NCI-H526 treated with DMSO at 0.1 percent for 48 hours (cell line): ENCODE data around the gene CCL17.
"Not testable (repeated sequence)": the region's sequence is repeated elsewhere in the genome, so short reads cannot be mapped to it uniquely, and the experiment has no call there.

Source experiments
- DNase-seq: peaks from one replicate; lab custom pipeline; 2025; lab: John Stamatoyannopoulos, UW

The CCL17 gene

GRCh38 chr16:57396786-57397185 is 7.8 kb upstream of the CCL17 start:
- no peak for DNase-seq

DNA sequence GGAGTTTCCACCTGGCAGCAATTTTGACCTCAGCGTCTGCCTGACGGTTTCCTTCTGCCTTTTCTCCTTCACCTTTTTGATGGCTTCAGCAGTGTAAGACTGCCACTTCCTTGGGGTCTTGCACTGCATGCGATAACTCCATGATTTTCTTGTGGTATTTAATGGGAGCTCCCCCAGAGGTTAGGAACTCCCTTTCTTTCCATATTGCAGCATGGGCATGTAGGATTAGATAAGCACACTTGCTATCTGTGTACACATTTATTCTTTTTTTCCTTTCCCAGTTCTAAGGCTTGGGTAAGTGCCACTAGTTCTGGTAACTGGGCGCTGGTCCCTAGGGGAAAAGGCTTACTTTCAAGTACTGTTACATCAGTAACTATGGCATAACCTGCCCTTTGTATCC is 7.1 kb upstream of the CCL17 start:
- not testable (repeated sequence) for DNase-seq

- no peak for DNase-seq
These were observed 2.5 kb upstream of the CCL17 start for GRCh38 chr16:57401943-57402640.

GRCh38 chr16:57405097-57405496 is 530 bp downstream of the CCL17 start:
- DNase-seq: no peak

DNA sequence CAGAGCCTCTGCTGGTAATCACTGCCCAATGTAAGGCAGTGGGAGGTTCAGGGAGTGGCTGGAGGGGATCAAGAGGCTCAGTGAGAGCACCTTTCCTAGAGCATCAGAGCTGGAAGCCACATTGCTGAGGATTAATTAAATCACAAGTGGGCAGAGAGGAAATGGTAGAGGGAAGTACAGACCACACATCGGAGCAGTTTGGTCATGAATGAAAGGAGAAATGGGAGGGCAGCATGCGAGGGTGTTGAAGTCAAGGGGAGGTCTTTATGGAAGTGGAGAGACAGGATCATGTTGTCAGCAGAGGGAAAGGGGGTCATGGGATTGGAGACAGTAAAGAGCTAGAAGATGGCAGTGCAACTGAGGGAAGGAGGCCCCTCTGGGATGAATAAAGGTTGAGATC is 2.3 kb downstream of the CCL17 start:
- no peak for DNase-seq

GRCh38 chr16:57407521-57408353 is 3.2 kb downstream of the CCL17 start:
- no peak for DNase-seq

DNA sequence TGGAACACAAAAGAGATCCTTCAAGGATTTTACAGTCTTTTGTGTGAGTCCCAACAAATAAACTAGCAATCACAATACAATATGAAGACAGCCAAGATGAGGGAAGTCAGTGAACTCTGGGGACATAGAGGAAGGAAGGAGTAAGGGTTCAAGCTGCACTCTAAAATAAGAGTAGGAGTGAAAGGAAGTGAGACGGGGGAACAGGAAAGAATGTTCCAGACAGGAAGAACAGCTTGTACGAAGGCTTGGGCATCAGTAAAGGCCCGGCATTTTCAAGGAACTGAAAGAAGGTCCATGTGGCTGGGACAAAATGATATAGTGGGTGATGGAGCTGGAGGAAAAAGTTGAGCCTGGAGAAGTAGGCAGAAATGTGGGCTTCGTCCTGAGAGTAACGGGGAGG is 4.5 kb downstream of the CCL17 start:
- no peak for DNase-seq

DNA sequence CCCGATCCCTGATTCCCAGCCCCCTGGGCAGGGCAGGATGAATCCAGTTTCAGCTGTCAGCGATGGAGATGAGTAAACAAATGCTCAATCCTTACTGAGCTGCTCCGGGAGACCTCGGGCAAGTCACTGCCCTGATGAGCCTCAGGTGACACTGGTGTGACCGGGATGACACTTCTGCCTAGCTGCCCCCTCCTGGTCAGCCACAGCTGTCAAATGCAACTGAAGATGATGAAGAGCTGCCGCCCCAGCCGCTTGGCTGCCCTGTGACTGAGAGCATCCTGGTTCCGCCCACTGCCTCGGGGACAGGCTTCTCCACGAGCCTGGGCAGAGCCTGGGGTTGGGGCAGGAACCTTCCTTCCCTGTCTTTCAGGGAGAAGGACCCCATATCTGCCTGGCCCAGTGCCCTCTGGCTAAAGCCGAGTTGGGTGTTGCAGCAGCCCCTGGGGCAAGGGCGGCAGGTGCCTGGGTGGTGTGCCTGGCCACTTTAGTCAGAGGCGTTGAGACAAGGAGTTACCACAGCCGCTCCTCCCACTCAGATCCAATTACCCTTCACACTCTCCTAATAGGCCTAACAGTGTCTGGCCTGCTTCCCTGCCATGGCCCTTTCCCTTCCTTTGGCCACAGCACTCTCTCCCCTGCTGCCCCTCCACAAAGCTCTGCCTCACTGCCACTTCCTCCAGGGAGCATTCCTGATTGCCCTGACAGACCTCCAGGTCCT is 5.5 kb downstream of the CCL17 start:
- no peak for DNase-seq

DNA sequence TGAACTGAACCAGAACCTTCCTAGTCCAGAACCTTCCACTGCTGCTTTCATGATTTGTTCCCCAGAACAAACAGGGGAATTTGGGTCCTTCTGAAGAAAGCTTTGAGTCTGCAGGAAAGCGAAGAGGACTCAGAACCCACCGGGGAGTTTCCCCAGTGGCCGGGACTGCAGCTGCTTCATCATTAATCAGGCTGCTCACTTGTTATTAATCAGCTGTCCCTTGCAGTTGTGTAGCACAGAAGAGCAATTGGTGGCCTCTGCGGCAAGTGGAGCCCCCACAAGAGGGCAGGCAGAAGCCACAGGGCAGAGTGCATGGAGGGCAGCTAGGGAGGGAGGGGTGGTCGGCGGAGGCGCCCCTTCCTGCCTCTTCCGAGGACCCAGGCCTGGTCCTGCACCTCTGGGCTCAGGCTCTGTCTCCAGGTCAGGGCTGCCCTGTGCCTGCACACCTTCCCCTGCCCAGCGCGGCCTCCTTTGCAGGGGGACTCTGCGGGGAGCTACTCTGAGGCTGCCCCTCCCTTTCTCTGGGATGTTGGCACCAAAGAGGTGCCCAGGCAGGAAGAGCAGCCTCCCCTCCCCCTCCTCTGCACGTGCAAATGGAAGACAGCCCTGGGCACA is 6.9 kb downstream of the CCL17 start:
- DNase-seq: no peak

- no peak for DNase-seq
These were observed 8.0 kb downstream of the CCL17 start for GRCh38 chr16:57412584-57412983.

DNA sequence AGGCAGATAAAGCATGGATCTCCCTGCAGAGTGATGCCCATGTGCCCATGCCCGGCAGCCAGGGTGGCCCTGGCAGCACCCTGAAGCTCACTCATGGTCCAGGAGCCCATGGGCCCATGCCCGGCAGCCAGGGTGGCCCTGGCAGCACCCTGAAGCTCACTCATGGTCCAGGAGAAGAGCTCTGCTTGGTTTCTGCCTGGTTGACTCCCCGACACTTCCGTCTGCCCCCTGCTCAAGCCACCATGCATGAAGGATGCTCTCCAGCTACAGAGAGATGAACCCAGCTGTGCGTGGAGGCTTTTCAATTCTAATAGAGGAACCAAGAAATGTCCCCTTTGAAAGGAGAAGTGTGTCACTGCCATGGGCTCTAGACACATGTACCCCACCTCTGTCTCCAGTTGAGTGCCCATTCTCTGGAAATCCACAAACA is 8.7 kb downstream of the CCL17 start:
- no peak for DNase-seq

DNA sequence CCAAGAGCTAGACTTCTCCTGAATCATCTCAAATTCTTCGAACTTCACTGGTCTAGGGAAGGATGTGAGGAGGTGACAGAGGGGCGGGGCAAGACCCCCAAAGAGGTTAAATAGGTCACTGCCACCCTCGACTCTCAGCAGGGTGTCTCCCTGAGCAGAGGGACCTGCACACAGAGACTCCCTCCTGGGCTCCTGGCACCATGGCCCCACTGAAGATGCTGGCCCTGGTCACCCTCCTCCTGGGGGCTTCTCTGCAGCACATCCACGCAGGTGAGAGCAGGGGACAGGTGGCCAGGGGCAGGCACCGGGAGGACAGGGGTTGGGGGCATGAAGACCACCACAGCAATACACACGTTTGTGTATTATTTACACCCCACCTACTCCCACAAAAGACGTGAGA is 9.2 kb downstream of the CCL17 start:
- DNase-seq: no peak

GRCh38 chr16:57416084-57416483 is 11.5 kb downstream of the CCL17 start:
- no peak for DNase-seq

DNA sequence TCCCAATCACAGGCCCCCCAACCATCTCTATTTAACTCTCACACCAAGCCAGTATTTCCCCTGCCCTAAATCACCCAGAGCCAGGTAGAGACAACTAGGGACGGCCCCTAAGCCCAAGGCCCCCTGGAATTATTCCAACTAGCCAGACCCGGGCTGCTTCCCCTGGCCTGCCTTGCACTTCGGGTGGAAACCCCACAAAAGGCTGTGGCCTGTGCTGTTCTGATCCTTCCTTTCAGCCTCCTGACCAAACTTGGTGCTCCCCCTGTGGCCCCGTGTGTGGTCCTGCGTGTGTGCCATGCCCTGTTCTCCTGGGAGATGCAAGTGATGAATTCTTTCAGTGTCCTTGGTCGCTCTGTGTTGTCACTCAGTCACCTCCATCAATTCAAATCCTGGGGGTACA is 14.9 kb downstream of the CCL17 start:
- DNase-seq: no peak

DNA sequence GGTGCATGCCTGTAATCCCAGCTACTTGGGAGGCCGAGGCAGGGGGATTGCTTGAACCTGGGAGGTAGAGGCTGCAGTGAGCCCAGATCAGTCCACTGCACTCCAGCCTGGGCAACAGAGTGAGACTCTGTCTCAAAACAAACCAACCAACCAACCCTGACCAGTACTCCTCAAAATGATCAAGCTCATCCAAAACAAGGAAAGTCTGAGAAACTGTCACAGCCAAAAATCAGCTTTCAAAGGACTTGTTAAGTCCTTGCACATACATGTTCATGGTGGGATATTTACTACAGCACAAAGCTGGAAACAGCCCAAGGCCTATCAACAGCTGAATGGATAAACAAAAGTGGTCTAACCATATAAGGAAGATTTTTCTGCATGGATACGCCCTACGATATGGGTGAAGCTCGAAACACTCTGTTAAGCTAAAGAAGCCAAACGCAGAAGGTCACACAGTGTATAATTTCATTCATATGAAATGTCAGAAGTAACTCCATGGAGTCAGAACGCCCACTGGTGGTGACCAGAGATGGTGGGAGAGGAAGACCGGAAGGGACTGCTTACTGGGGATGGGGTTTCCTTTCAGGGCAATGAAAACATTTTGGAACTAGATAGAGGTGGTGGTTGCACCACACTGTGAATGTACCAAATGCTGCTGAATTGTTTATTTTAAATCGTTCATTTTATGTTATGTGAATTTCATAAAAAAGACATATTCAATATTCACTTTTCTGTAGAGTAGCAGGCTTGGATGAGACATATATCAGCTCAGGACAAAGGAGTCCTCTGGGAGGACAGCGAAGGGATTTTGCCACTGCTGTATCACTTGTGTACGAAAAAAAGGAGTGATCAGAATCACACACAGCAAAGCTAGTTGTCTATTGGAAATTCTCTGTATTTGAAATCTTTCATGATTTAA is 17.7 kb downstream of the CCL17 start:
- peak; percentile 64 for DNase-seq

GRCh38 chr16:57423152-57423551 is 18.6 kb downstream of the CCL17 start:
- DNase-seq: no peak

DNA sequence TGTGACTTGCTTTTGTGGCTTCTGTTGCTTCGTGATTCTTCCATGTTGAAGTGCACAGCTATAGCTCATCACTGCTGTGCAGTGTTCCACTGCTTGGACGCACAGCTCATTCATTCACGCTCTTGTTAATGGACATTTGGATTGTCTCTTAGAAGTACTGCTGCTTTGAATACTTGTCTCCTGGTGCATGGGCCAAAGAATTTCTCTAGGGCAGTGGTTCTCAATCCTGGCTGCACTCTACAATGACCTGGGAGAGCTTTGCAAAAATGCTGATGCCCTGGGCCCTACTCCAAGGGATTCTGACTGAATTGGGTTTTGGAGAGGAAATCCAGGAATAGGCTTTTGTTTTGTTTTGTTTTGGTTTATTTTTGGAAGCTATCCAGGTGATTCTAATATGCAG is 20.0 kb downstream of the CCL17 start:
- DNase-seq: no peak

- no peak for DNase-seq
These were observed 21.8 kb downstream of the CCL17 start for GRCh38 chr16:57426356-57426755.

DNA sequence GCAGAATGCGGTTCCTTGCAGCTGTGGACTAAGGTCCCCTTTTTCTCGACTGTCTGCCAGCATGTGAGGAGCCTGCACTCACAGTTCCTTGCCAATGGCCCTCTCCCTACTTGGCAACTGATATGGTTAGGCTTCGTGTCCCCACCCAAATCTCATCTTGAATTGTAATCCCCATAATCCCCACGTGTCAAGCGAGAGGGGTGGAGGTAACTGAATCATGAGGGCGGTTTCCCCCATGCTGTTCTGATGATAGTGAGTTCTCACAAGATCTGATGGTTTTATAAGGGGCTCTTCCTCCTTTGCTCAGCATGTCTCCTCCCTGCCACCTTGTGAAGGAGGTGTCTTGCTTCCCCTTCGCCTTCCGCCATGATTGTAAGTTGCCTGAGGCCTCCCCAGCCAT is 22.7 kb downstream of the CCL17 start:
- no peak for DNase-seq

- no peak for DNase-seq
These were observed 23.3 kb downstream of the CCL17 start for GRCh38 chr16:57427824-57428223.

DNA sequence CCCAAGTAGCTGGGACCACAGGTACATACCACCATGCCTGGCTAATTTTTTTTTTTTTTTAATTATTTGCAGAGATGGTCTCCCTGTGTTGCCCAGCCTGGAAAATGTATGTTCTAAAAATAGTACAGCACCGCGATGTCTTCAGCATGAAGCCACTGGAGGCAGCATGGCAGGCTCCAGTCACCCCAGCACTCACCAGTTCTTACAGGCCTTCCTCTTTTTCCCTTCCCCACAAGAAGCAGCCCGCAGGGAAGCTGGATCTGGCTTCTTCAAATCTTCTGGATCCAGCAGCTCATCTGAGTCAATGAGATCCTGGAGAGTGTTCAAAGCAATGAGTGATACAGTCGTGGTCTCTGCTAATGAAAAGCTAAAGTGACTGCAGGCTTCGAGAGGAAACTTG is 26.4 kb downstream of the CCL17 start:
- no peak for DNase-seq
